Measurements from ENCODE around the gene CXCL3. TPM values are rescaled to one million over a fixed set of nuclear protein-coding genes. Genes with fewer than 3 reads are reported as not detected.

Gene CXCL3
- 1.3 and 2.5 TPM in 2 replicates for total RNA-seq
- 0.51 and 1.9 TPM in 2 replicates for polyA plus RNA-seq
- polyA plus RNA-seq (2012): 0.43 and 1.6 TPM in 2 replicates
- not detected in 2 replicates for polyA minus RNA-seq (ENCODE audit: low replicate concordance)

GRCh38 chr4:74038425-74039314, at the start of gene CXCL3:
CXCL3 (minus strand) TSS chr4:74038689; CDS start chr4:74038611, 78 bp downstream.
- TF ChIP-seq CTCF (conservative IDR thresholded peaks at IDR 0.05 in 1 of 2, IDR thresholded peaks at IDR 0.05 in 1 of 2; ENCODE audit: low read depth in 1 of 2, low read length in 2 of 2) (no peak), EZH2 (IDR thresholded peaks at IDR 0.05; ENCODE audit: low read length, missing control alignments) (no peak)
- H3K9me3 ChIP-seq (ENCODE audit: control insufficient read depth, insufficient read depth, low read depth, low read length): no peaks in the 10 kb centered on the region
- peak within 1 kb of the TSS; percentile 92 for H2AFZ ChIP-seq (ENCODE audit: low read length)
- no peaks in the 10 kb centered on the region for H3K36me3 ChIP-seq (ENCODE audit: control insufficient read depth, insufficient read depth, low read length)
- no peaks in the 10 kb centered on the region for H3K27me3 ChIP-seq (ENCODE audit: control insufficient read depth, insufficient read depth, low read length)
- no peaks in the 10 kb centered on the region for H3K79me2 ChIP-seq (ENCODE audit: control insufficient read depth, insufficient read depth, low read length)
- peak within 1 kb of the TSS; percentile 70 for H3K9ac ChIP-seq (ENCODE audit: insufficient read depth, low read length)
- H4K20me1 ChIP-seq (ENCODE audit: control insufficient read depth, extremely low read depth, insufficient read depth, low read length): no peaks in the 10 kb centered on the region
- peak within 1 kb of the TSS; percentile 76 for H3K27ac ChIP-seq (ENCODE audit: insufficient read depth, low read length)
- no peaks in the 10 kb centered on the region for H3K4me1 ChIP-seq (ENCODE audit: control insufficient read depth, extremely low read depth, insufficient read depth, low read length)
- peak within 1 kb of the TSS; percentile 71 to 93 (median 82) for H3K4me3 ChIP-seq (replicated peaks in 1 of 4; ENCODE audit: control extremely low read depth in 1 of 4, insufficient read depth in 1 of 4, low read depth in 3 of 4, low read length in 4 of 4)
- H3K4me2 ChIP-seq (ENCODE audit: extremely low read depth, insufficient read depth, low read length): peak within 1 kb of the TSS; percentile 79
- DNase-seq (ENCODE audit: low read depth in 2 of 2): peak; percentile 40 to 72

DNA sequence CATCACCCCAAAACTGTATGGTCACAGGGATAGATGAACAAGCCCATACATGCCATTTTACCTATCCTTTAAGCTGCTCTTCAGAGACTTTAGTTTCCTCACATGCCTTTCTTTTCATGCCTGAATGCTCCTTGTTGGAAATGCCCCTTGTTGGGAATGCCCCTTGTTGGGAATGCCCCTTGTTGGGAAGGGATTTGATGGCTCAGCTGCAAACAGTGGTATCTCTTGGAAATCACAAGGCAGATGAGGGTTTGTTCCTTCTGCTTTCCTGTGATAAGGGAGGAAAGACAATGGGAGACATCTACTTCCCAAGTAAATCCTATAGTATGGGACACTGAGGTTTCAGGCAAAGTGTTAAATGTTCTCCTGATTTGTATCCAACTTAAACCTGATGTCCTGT, 49.0 kb upstream of the CXCL3 start:
- no peak for DNase-seq (ENCODE audit: low read depth in 2 of 2)
- H2AFZ ChIP-seq (ENCODE audit: low read length): no peak overlapping the region
- H3K4me3 ChIP-seq (replicated peaks in 1 of 4; ENCODE audit: control extremely low read depth in 1 of 4, insufficient read depth in 1 of 4, low read depth in 3 of 4, low read length in 4 of 4): no peak overlapping the region
- no peak overlapping the region for H3K27ac ChIP-seq (ENCODE audit: insufficient read depth, low read length)
- H3K9me3 ChIP-seq (ENCODE audit: control insufficient read depth, insufficient read depth, low read depth, low read length): no peaks in the 10 kb centered on the region
- H3K79me2 ChIP-seq (ENCODE audit: control insufficient read depth, insufficient read depth, low read length): no peaks in the 10 kb centered on the region
- H3K27me3 ChIP-seq (ENCODE audit: control insufficient read depth, insufficient read depth, low read length): no peaks in the 10 kb centered on the region
- H3K9ac ChIP-seq (ENCODE audit: insufficient read depth, low read length): no peak overlapping the region
- no peaks in the 10 kb centered on the region for H3K36me3 ChIP-seq (ENCODE audit: control insufficient read depth, insufficient read depth, low read length)
- H4K20me1 ChIP-seq (ENCODE audit: control insufficient read depth, extremely low read depth, insufficient read depth, low read length): no peaks in the 10 kb centered on the region
- H3K4me2 ChIP-seq (ENCODE audit: extremely low read depth, insufficient read depth, low read length): no peak overlapping the region
- H3K4me1 ChIP-seq (ENCODE audit: control insufficient read depth, extremely low read depth, insufficient read depth, low read length): no peaks in the 10 kb centered on the region
- no peak for TF ChIP-seq CTCF (conservative IDR thresholded peaks at IDR 0.05 in 1 of 2, IDR thresholded peaks at IDR 0.05 in 1 of 2; ENCODE audit: low read depth in 1 of 2, low read length in 2 of 2)

DNA sequence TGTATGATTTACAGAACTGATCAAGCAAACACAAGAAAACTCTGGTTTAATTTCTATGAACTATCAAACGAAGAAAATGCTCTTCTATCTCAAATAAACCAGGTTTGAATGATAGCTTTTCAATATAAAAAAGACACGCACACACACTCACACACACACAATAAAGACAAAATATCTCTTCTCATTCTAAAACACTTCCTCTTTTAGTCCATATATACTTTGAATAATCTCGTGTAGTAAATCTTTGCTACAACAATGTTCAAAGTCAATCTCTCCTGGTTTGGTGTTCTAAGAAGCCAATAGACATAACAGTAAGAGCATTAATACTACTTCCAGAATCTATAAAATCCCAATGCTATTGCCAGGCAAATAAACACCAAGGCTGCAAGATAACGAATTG, 47.2 kb upstream of the CXCL3 start:
- Histone ChIP-seq H3K4me1 (ENCODE audit: control insufficient read depth, extremely low read depth, insufficient read depth, low read length) (no peaks in the 10 kb centered on the region), H3K4me2 (ENCODE audit: extremely low read depth, insufficient read depth, low read length) (no peak overlapping the region), H3K27me3 (ENCODE audit: control insufficient read depth, insufficient read depth, low read length) (no peaks in the 10 kb centered on the region), H2AFZ (ENCODE audit: low read length) (no peak overlapping the region), H4K20me1 (ENCODE audit: control insufficient read depth, extremely low read depth, insufficient read depth, low read length) (no peaks in the 10 kb centered on the region), H3K36me3 (ENCODE audit: control insufficient read depth, insufficient read depth, low read length) (no peaks in the 10 kb centered on the region), H3K9me3 (ENCODE audit: control insufficient read depth, insufficient read depth, low read depth, low read length) (no peaks in the 10 kb centered on the region), H3K4me3 (replicated peaks in 1 of 4; ENCODE audit: control extremely low read depth in 1 of 4, insufficient read depth in 1 of 4, low read depth in 3 of 4, low read length in 4 of 4) (no peak overlapping the region), H3K27ac (ENCODE audit: insufficient read depth, low read length) (no peak overlapping the region), H3K79me2 (ENCODE audit: control insufficient read depth, insufficient read depth, low read length) (no peaks in the 10 kb centered on the region), H3K9ac (ENCODE audit: insufficient read depth, low read length) (no peak overlapping the region)
- no peak for DNase-seq (ENCODE audit: low read depth in 2 of 2)
- TF ChIP-seq EZH2 (IDR thresholded peaks at IDR 0.05; ENCODE audit: low read length, missing control alignments) (no peak), CTCF (conservative IDR thresholded peaks at IDR 0.05 in 1 of 2, IDR thresholded peaks at IDR 0.05 in 1 of 2; ENCODE audit: low read depth in 1 of 2, low read length in 2 of 2) (no peak)
